DOHH2 (cell line): ENCODE results near the gene PCDHB2.
"Not testable (repeated sequence)": the region's sequence is repeated elsewhere in the genome, so short reads cannot be mapped to it uniquely, and the experiment has no call there.

Experiments
- H3F3A ChIP-seq: fragments of 200-600 bp; sonication (generic), shearing (Covaris generic); 2 replicates; pipeline ENCODE4 v1.6.0; 2016; ENCODE audit warnings: antibody characterized with exemption, mild to moderate bottlenecking; ENCODE audit not compliant: control insufficient read depth, insufficient read depth
- H3K27ac ChIP-seq: fragments of 200-600 bp; sonication (generic); 2 replicates; pipeline ENCODE4 v1.5.1; 2014; ENCODE audit warnings: low read depth, mild to moderate bottlenecking, low read length, moderate library complexity
- H3K27me3 ChIP-seq: fragments of 200-600 bp; sonication (generic); 2 replicates; pipeline ENCODE4 v1.6.1; 2014; ENCODE audit warnings: mild to moderate bottlenecking, low read length, mixed read lengths; ENCODE audit not compliant: control insufficient read depth
- H3K36me3 ChIP-seq: fragments of 200-600 bp; sonication (generic); 2 replicates; pipeline ENCODE4 v1.6.1; 2014; ENCODE audit warnings: mild to moderate bottlenecking, low read length, moderate library complexity, mixed read lengths; ENCODE audit not compliant: control insufficient read depth
- H3K4me1 ChIP-seq: fragments of 200-600 bp; sonication (generic); 2 replicates; pipeline ENCODE4 v1.6.1; 2014; ENCODE audit warnings: mild to moderate bottlenecking, low read length, mixed read lengths; ENCODE audit not compliant: control insufficient read depth
- H3K4me2 ChIP-seq: fragments of 200-600 bp; sonication (generic); 2 replicates; pipeline ENCODE4 v1.6.0; 2014; ENCODE audit warnings: mild to moderate bottlenecking, low read length, moderate library complexity
- H3K4me3 ChIP-seq: fragments of 200-600 bp; sonication (generic); 2 replicates; pipeline ENCODE4 v1.5.1; 2014; ENCODE audit warnings: mild to moderate bottlenecking, low read length, mixed read lengths
- H3K79me2 ChIP-seq: fragments of 200-600 bp; sonication (generic); 2 replicates; pipeline ENCODE4 v1.6.1; 2014; ENCODE audit warnings: mild to moderate bottlenecking, low read length, mixed read lengths; ENCODE audit not compliant: control insufficient read depth
- H3K9me2 ChIP-seq: fragments of 200-600 bp; sonication (generic); replicated peaks from 2 replicates; pipeline ENCODE4 v1.6.1; 2014; ENCODE audit warnings: mild to moderate bottlenecking, low read length, mixed read lengths; ENCODE audit not compliant: control insufficient read depth
- H3K9me3 ChIP-seq: fragments of 200-600 bp; sonication (generic); 2 replicates; pipeline ENCODE4 v1.6.1; 2014; ENCODE audit warnings: antibody characterized with exemption, low read length, mixed read lengths; ENCODE audit not compliant: control insufficient read depth, insufficient read depth
- H4K20me1 ChIP-seq: fragments of 200-600 bp; sonication (generic); 2 replicates; pipeline ENCODE4 v1.6.0; 2014; ENCODE audit warnings: low read depth, mild to moderate bottlenecking, antibody characterized with exemption, low read length, moderate library complexity; ENCODE audit not compliant: control insufficient read depth, insufficient read depth
- EZH2phosphoT487 ChIP-seq: fragments of 200-600 bp; sonication (generic); IDR thresholded peaks from 2 replicates; pipeline ENCODE4 v1.6.1; 2017; ENCODE audit warnings: borderline replicate concordance, mild to moderate bottlenecking, antibody characterized with exemption, low read length, moderate library complexity, mixed read lengths
- TF ChIP-seq, protein P1 (sequence below): fragments of 200-600 bp; sonication (generic); IDR thresholded peaks from one replicate; pipeline ENCODE4 v1.5.1; 2014; ENCODE audit warnings: antibody characterized with exemption, mild to moderate bottlenecking, low read depth, low read length; ENCODE audit not compliant: poor library complexity, severe bottlenecking

PCDHB2 gene

DNA sequence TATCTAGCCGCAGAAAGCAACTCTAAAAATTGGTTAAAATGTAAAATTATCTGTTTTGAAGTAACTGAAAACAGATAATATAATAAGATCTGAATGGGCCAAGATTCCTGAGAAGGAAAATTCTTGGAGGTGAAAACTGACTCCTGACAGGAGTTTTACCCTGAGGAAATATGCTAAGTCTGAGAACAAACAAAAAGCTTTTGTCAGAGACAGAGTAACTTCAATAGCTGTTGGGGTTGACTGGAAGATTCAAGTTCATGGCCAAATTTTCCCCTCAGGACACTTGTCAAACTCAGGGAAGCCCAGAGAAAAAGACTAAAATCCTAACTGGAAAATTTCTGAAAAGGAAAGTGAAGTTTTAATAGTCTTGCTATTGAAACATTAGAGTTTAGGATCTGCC is 32.9 kb downstream of the PCDHB2 start:
- Histone ChIP-seq H3K4me3 (no peak overlapping the region), H3K36me3 (no peaks in the 10 kb centered on the region), H3K9me2 (no peaks in the 10 kb centered on the region), H3F3A (no peaks in the 10 kb centered on the region), H3K4me1 (no peaks in the 10 kb centered on the region), H3K9me3 (no peaks in the 10 kb centered on the region), H4K20me1 (no peaks in the 10 kb centered on the region), H3K27ac (no peak overlapping the region), H3K4me2 (no peak overlapping the region), H3K79me2 (no peaks in the 10 kb centered on the region), H3K27me3 (no peaks in the 10 kb centered on the region)
- TF ChIP-seq EZH2phosphoT487, result no peak
- TF ChIP-seq, protein P1, sequence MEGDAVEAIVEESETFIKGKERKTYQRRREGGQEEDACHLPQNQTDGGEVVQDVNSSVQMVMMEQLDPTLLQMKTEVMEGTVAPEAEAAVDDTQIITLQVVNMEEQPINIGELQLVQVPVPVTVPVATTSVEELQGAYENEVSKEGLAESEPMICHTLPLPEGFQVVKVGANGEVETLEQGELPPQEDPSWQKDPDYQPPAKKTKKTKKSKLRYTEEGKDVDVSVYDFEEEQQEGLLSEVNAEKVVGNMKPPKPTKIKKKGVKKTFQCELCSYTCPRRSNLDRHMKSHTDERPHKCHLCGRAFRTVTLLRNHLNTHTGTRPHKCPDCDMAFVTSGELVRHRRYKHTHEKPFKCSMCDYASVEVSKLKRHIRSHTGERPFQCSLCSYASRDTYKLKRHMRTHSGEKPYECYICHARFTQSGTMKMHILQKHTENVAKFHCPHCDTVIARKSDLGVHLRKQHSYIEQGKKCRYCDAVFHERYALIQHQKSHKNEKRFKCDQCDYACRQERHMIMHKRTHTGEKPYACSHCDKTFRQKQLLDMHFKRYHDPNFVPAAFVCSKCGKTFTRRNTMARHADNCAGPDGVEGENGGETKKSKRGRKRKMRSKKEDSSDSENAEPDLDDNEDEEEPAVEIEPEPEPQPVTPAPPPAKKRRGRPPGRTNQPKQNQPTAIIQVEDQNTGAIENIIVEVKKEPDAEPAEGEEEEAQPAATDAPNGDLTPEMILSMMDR, result no peak

DNA sequence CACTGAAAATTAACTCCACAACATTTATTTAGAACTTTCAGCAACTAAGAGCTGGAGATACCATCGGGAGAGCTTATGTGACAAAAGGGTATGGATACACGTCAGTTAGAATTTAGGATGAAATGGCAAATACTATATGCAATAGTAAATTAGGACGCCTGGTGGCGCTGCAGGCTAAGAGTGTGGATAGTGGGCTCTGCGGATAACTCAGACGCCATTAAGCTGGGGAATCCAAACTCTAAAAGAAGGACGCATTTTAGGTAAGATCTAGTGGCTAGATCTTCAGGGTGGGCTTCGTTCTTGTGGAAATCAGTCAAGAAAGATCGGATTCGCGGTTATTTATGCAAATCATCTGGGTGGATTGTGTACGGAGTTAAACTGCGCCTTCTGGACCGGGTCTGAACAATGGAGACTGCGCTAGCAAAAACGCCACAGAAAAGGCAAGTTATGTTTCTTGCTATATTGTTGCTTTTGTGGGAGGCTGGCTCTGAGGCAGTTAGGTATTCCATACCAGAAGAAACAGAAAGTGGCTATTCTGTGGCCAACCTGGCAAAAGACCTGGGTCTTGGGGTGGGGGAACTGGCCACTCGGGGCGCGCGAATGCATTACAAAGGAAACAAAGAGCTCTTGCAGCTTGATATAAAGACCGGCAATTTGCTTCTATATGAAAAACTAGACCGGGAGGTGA is 40.8 kb downstream of the PCDHB2 start, which contains the start of gene PCDHB5:
Gene PCDHB5 (plus strand): TSS at position 177 of the 688 bp plus-strand sequence. CDS start 229 bp downstream, at position 406.
- no peak within 1 kb of the TSS for H3K27ac ChIP-seq
- no peaks in the 10 kb centered on the region for H4K20me1 ChIP-seq
- no peaks in the 10 kb centered on the region for H3K27me3 ChIP-seq
- no peak within 1 kb of the TSS for H3K4me2 ChIP-seq
- H3K9me2 ChIP-seq, result no peaks in the 10 kb centered on the region
- no peaks in the 10 kb centered on the region; the same call in 1 of the 2 replicates for H3K9me3 ChIP-seq
- no peak within 1 kb of the TSS for H3K4me3 ChIP-seq
- no peaks in the 10 kb centered on the region for H3K36me3 ChIP-seq
- H3F3A ChIP-seq, result no peaks in the 10 kb centered on the region
- H3K4me1 ChIP-seq, result no peaks in the 10 kb centered on the region
- no peaks in the 10 kb centered on the region for H3K79me2 ChIP-seq
- TF ChIP-seq, protein P1, result peak; percentile 26
- no peak for TF ChIP-seq EZH2phosphoT487

DNA sequence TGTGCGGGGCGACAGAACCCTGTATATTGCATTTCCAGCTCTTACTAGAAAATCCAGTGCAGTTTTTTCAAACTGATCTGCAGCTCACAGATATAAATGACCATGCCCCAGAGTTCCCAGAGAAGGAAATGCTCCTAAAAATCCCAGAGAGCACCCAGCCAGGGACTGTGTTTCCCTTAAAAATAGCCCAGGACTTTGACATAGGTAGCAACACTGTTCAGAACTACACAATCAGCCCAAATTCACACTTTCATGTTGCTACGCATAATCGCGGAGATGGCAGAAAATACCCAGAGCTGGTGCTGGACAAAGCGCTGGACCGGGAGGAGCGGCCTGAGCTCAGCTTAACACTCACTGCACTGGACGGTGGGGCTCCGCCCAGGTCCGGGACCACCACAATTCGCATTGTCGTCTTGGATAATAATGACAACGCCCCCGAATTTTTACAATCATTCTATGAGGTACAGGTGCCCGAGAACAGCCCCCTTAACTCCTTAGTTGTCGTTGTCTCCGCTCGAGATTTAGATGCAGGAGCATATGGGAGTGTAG is 41.4 kb downstream of the PCDHB2 start:
- H3K27ac ChIP-seq, result no peak overlapping the region
- no peaks in the 10 kb centered on the region for H3K9me2 ChIP-seq
- TF ChIP-seq EZH2phosphoT487, result no peak
- TF ChIP-seq, protein P1, result no peak
- H3K4me3 ChIP-seq, result no peak overlapping the region
- H3K27me3 ChIP-seq, result no peaks in the 10 kb centered on the region
- no peaks in the 10 kb centered on the region; the same call in 1 of the 2 replicates for H3K9me3 ChIP-seq
- no peaks in the 10 kb centered on the region for H3K79me2 ChIP-seq
- no peaks in the 10 kb centered on the region for H3K4me1 ChIP-seq
- no peaks in the 10 kb centered on the region for H3F3A ChIP-seq
- no peaks in the 10 kb centered on the region for H4K20me1 ChIP-seq
- no peak overlapping the region for H3K4me2 ChIP-seq
- no peaks in the 10 kb centered on the region for H3K36me3 ChIP-seq

DNA sequence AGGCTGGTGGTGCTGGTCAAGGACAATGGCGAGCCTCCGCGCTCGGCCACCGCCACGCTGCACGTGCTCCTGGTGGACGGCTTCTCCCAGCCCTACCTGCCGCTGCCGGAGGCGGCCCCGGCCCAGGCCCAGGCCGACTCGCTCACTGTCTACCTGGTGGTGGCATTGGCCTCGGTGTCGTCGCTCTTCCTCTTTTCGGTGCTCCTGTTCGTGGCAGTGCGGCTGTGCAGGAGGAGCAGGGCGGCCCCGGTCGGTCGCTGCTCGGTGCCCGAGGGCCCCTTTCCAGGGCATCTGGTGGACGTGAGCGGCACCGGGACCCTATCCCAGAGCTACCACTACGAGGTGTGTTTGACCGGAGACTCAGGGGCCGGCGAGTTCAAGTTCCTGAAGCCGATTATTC is 42.9 kb downstream of the PCDHB2 start:
- not testable (repeated sequence) for H3F3A ChIP-seq, H3K27ac ChIP-seq, H3K4me1 ChIP-seq, H3K27me3 ChIP-seq, H3K9me3 ChIP-seq, H3K4me3 ChIP-seq, H3K79me2 ChIP-seq, H3K36me3 ChIP-seq, H3K4me2 ChIP-seq, H3K9me2 ChIP-seq, H4K20me1 ChIP-seq
